ENCODE data around the gene RGS18. TPM values are rescaled to one million over a fixed set of nuclear protein-coding genes. Genes with fewer than 3 reads are reported as not detected.

Gene RGS18
- total and polyA plus RNA-seq, 8 donors: 3.2 to 18.0 (median 4.0) TPM

DNA sequence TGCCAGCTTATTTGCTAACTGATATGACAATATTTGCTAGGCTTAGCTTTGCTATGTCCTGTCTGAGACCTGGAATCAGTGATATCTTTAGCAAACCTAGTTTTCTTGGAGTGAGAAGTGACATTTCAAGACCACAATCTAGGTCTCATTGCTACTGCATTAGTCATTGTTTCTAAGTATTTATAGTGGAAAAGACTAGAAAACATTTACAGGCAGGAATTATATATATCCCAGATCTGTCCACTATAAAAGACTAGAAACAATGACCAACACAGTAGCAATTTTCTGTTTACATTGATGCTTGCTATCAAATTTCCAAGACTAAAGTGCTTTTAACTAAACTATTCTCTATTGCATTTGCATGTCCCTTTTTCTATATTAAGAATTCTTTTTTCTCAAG lies 5.0 kb upstream of the RGS18 start:
- no peak overlapping the region for H3K27ac ChIP-seq
- DNase-seq: no peak
- H3K4me3 ChIP-seq: no peak overlapping the region
- H3K9me3 ChIP-seq: no peaks in the 10 kb centered on the region
- intact Hi-C loops (cut with DNase I): no loop called here
- H3K36me3 ChIP-seq: no peaks in the 10 kb centered on the region
- ATAC-seq: no peak
- peaks cover 0 to 12% of the 10 kb centered on the region in 2 donors for H3K4me1 ChIP-seq
- TF ChIP-seq, protein P1, sequence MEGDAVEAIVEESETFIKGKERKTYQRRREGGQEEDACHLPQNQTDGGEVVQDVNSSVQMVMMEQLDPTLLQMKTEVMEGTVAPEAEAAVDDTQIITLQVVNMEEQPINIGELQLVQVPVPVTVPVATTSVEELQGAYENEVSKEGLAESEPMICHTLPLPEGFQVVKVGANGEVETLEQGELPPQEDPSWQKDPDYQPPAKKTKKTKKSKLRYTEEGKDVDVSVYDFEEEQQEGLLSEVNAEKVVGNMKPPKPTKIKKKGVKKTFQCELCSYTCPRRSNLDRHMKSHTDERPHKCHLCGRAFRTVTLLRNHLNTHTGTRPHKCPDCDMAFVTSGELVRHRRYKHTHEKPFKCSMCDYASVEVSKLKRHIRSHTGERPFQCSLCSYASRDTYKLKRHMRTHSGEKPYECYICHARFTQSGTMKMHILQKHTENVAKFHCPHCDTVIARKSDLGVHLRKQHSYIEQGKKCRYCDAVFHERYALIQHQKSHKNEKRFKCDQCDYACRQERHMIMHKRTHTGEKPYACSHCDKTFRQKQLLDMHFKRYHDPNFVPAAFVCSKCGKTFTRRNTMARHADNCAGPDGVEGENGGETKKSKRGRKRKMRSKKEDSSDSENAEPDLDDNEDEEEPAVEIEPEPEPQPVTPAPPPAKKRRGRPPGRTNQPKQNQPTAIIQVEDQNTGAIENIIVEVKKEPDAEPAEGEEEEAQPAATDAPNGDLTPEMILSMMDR (IDR thresholded peaks at IDR 0.05): no peak
- H3K27me3 ChIP-seq: no peaks in the 10 kb centered on the region

DNA sequence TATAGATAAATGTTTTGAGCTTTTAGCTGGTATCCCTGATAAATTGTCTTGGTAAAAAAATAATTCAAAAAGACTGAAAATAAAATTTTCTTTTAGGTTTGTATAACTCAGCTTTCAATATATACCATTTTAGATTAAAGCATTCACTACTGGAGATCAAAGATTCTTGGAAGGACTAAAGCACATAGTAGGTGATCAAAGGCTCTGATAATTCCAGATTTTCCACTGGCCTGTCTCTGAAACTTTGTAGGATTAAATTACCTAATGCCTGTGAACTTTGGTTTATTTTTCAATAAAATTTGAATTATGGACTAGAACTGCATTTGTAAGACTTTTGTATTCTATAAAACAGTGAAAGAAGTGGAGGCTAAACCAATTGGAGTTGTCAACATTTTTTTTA lies 1.2 kb upstream of the RGS18 start:
- intact Hi-C loops (cut with DNase I): no loop called here

DNA sequence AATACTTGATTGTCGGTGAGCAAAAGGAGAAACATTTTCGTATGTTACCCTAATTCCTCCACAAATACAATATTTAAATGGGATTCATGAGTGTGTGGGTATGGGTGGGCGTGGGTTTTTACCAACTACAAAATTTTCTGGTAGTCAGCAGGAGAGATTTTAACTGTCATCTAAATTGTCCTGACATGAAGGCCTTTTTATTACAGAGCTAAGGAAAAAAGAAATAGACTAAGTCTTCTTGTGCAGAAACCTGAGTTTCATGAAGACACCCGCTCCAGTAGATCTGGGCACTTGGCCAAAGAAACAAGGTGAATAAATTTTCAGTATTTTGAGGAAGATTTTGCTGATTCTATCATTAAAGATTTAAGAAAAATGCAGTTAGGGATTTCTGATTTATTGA lies 752 bp downstream of the RGS18 start:
- peak overlapping the region in 1 of 2 donors; percentile 31 for H3K4me3 ChIP-seq
- H3K9me3 ChIP-seq: no peaks in the 10 kb centered on the region
- peaks cover 0 to 30% of the 10 kb centered on the region in 2 donors for H3K4me1 ChIP-seq
- ATAC-seq (no peak), DNase-seq (no peak)
- H3K27me3 ChIP-seq: no peaks in the 10 kb centered on the region
- peak overlapping the region; percentile 5 to 97 for H3K27ac ChIP-seq
- intact Hi-C loops (cut with DNase I): no loop called here
- H3K36me3 ChIP-seq: no peaks in the 10 kb centered on the region
- TF ChIP-seq, protein P1 (IDR thresholded peaks at IDR 0.05): no peak

More for the DNA sequence above, 1.2 kb upstream of the RGS18 start:
- ATAC-seq (no peak), DNase-seq (no peak)
- no peaks in the 10 kb centered on the region for H3K9me3 ChIP-seq
- H3K4me1 ChIP-seq: peaks cover 0 to 20% of the 10 kb centered on the region in 2 donors
- H3K4me3 ChIP-seq: no peak overlapping the region
- no peaks in the 10 kb centered on the region for H3K36me3 ChIP-seq
- TF ChIP-seq, protein P1 (IDR thresholded peaks at IDR 0.05): no peak
- H3K27me3 ChIP-seq: no peaks in the 10 kb centered on the region
- H3K27ac ChIP-seq: no peak overlapping the region

DNA sequence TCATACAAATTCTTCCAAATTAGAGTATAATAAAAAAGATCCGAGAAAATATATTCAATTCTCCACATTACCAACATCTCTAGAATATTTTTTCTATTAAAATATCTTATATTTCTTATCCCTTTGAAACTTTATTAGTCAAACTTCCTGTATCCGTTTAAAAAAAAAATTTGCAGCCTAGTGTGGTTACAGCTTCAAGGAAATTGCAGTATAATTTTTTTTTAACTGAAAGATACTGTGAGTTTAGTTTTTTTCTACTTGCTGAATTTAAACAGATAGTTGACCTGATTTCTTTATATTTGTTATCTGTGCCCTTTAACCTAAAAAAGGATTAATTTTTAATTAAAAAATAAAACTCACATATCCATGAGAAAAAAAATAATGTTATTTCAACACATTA lies 1.5 kb downstream of the RGS18 start:
- peak overlapping the region; percentile 5 to 97 for H3K27ac ChIP-seq
- H3K27me3 ChIP-seq: no peaks in the 10 kb centered on the region
- no peak for DNase-seq
- peak overlapping the region in 1 of 2 donors; percentile 31 for H3K4me3 ChIP-seq
- no peaks in the 10 kb centered on the region for H3K36me3 ChIP-seq
- no peaks in the 10 kb centered on the region for H3K9me3 ChIP-seq
- intact Hi-C loops (cut with DNase I): no loop called here
- peaks cover 0 to 30% of the 10 kb centered on the region in 2 donors for H3K4me1 ChIP-seq
- TF ChIP-seq, protein P1 (IDR thresholded peaks at IDR 0.05): no peak
- ATAC-seq: no peak

DNA sequence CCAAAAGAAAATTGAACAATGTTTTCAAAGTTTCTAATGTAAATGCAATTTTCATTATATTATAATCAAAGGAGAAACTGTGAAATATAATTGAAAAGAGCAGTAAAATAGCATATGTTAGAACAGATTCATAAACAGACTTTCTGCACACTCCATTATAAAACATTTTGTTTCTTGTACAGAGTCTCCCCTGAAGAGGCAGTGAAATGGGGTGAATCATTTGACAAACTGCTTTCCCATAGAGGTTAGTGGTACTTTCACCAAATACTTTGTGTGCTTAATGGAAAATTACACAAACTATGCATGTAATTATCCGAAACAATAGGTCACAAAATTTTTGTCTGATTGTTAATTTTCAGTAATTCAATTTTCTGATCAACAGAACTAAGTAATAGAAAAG lies 1.9 kb downstream of the RGS18 start:
- TF ChIP-seq, protein P1 (IDR thresholded peaks at IDR 0.05): no peak
- DNase-seq (no peak), ATAC-seq (no peak)
- H3K9me3 ChIP-seq: peaks cover 0 to 3% of the 10 kb centered on the region in 2 donors
- H3K4me3 ChIP-seq: peak overlapping the region in 1 of 2 donors; percentile 31
- no peaks in the 10 kb centered on the region for H3K36me3 ChIP-seq
- peak overlapping the region in 1 of 2 donors; percentile 97 for H3K27ac ChIP-seq
- H3K4me1 ChIP-seq: peaks cover 0 to 30% of the 10 kb centered on the region in 2 donors
- no peaks in the 10 kb centered on the region for H3K27me3 ChIP-seq
- intact Hi-C loops (cut with DNase I): no loop called here
